ENCODE results near the gene ABCA5.

Gene ABCA5

GRCh38 chr17:69254187-69254586, 72.7 kb downstream of the ABCA5 start:
- DNase-seq: no peak

- no peak for DNase-seq
Observed at GRCh38 chr17:69250641-69251040, 76.3 kb downstream of the ABCA5 start.

- no peak for DNase-seq
Observed at GRCh38 chr17:69246726-69247375, 80.1 kb downstream of the ABCA5 start.

- no peak for DNase-seq
Observed at GRCh38 chr17:69246202-69246601, 80.7 kb downstream of the ABCA5 start.

- no peak for DNase-seq
Observed at GRCh38 chr17:69245617-69246016, 81.3 kb downstream of the ABCA5 start.

GRCh38 chr17:69239611-69240600, 87.0 kb downstream of the ABCA5 start:
- DNase-seq: no peak

- DNase-seq: no peak
Observed at GRCh38 chr17:69236946-69237345, 90.0 kb downstream of the ABCA5 start.

GRCh38 chr17:69236464-69236863, 90.5 kb downstream of the ABCA5 start:
- DNase-seq: no peak

- DNase-seq: peak; percentile 8
Observed at GRCh38 chr17:69235338-69236058, 91.4 kb downstream of the ABCA5 start.

GRCh38 chr17:69232650-69233049, 94.3 kb downstream of the ABCA5 start:
- DNase-seq: no peak

GRCh38 chr17:69231521-69231920, 95.4 kb downstream of the ABCA5 start:
- DNase-seq: no peak

- DNase-seq: no peak
Observed at GRCh38 chr17:69230939-69231338, 96.0 kb downstream of the ABCA5 start.

GRCh38 chr17:69228576-69228975, 98.4 kb downstream of the ABCA5 start, which contains the start of gene ABCA10:
Gene ABCA10 (minus strand): TSS chr17:69228824. CDS start chr17:69225358, 3,466 bp downstream.
- no peak for DNase-seq

- DNase-seq: no peak
Observed at GRCh38 chr17:69228018-69228417, 98.9 kb downstream of the ABCA5 start.

GRCh38 chr17:69227541-69227940, 99.4 kb downstream of the ABCA5 start:
- no peak for DNase-seq

- DNase-seq: no peak
Observed at GRCh38 chr17:69223809-69224208, 103.1 kb downstream of the ABCA5 start.

- DNase-seq: no peak
Observed at GRCh38 chr17:69222707-69223258, 104.2 kb downstream of the ABCA5 start.

- DNase-seq: no peak
Observed at GRCh38 chr17:69220098-69220497, 106.8 kb downstream of the ABCA5 start.

- no peak for DNase-seq
Observed at GRCh38 chr17:69218986-69219385, 107.9 kb downstream of the ABCA5 start.

- DNase-seq: no peak
Observed at GRCh38 chr17:69213059-69213813, 113.7 kb downstream of the ABCA5 start.

- no peak for DNase-seq
Observed at GRCh38 chr17:69208640-69209039, 118.3 kb downstream of the ABCA5 start.

GRCh38 chr17:69207151-69207550, 119.8 kb downstream of the ABCA5 start:
- no peak for DNase-seq
